ENCODE data around the gene SH3RF3. TPM values are rescaled to one million over a fixed set of nuclear protein-coding genes. Genes with fewer than 3 reads are reported as not detected.

Gene SH3RF3
- total RNA-seq, 1 experiment from 2014 or later = 21.7 TPM

- no TSS peak for BruUV-seq (replicated peaks)
- no peak for TF ChIP-seq CTCF (IDR thresholded peaks at IDR 0.05; ENCODE audit: unreplicated experiment)
- H3K36me3 Mint-ChIP-seq (ENCODE audit: insufficient read depth, unreplicated experiment) = peaks cover 7% of the 10 kb centered on the region
- CTCF ChIA-PET = interaction anchor here (1.4 kb wide), 1 partner anchor 29 kb away, joined by 7 read pairs; no protein-coding TSS in a partner anchor
- no peak overlapping the region for H3K27ac Mint-ChIP-seq (ENCODE audit: low read depth, unreplicated experiment)
- no peak for DNase-seq (ENCODE audit: unreplicated experiment)
- H3K27me3 Mint-ChIP-seq (ENCODE audit: insufficient read depth, unreplicated experiment) = no peaks in the 10 kb centered on the region
- no peak overlapping the region for H3K4me3 Mint-ChIP-seq (ENCODE audit: unreplicated experiment)
- no peaks in the 10 kb centered on the region for H3K4me1 Mint-ChIP-seq (ENCODE audit: insufficient read depth, unreplicated experiment)
- intact Hi-C loops (cut with micrococcal nuclease) = no loop called here
- H3K9me3 Mint-ChIP-seq (ENCODE audit: unreplicated experiment) = no peaks in the 10 kb centered on the region
- POLR2A ChIA-PET = no interaction called here
Measured at GRCh38 chr2:109481196-109481555, 352.2 kb downstream of the SH3RF3 start.

GRCh38 chr2:109481599-109481998 is 352.6 kb downstream of the SH3RF3 start:
- no peak for TF ChIP-seq CTCF (IDR thresholded peaks at IDR 0.05; ENCODE audit: unreplicated experiment)
- H3K27me3 Mint-ChIP-seq (ENCODE audit: insufficient read depth, unreplicated experiment) = no peaks in the 10 kb centered on the region
- no peak overlapping the region for H3K4me3 Mint-ChIP-seq (ENCODE audit: unreplicated experiment)
- no peak overlapping the region for H3K27ac Mint-ChIP-seq (ENCODE audit: low read depth, unreplicated experiment)
- ChIA-PET POLR2A (no interaction called here), CTCF (interaction anchor here (0.6 to 1.4 kb wide), 2 partner anchors 28 to 351 kb away, joined by 4 to 7 read pairs; no protein-coding TSS in a partner anchor)
- intact Hi-C loops (cut with micrococcal nuclease) = no loop called here
- no peak for DNase-seq (ENCODE audit: unreplicated experiment)
- no TSS peak for BruUV-seq (replicated peaks)
- H3K9me3 Mint-ChIP-seq (ENCODE audit: unreplicated experiment) = no peaks in the 10 kb centered on the region
- no peaks in the 10 kb centered on the region for H3K4me1 Mint-ChIP-seq (ENCODE audit: insufficient read depth, unreplicated experiment)
- peaks cover 7% of the 10 kb centered on the region for H3K36me3 Mint-ChIP-seq (ENCODE audit: insufficient read depth, unreplicated experiment)

- Mint-ChIP-seq H3K4me3 (ENCODE audit: unreplicated experiment) (no peak overlapping the region), H3K36me3 (ENCODE audit: insufficient read depth, unreplicated experiment) (peaks cover 7% of the 10 kb centered on the region), H3K9me3 (ENCODE audit: unreplicated experiment) (no peaks in the 10 kb centered on the region), H3K4me1 (ENCODE audit: insufficient read depth, unreplicated experiment) (no peaks in the 10 kb centered on the region), H3K27me3 (ENCODE audit: insufficient read depth, unreplicated experiment) (no peaks in the 10 kb centered on the region), H3K27ac (ENCODE audit: low read depth, unreplicated experiment) (no peak overlapping the region)
- POLR2A ChIA-PET = interaction anchor here (0.6 kb wide), 1 partner anchor 300 kb away, joined by 3 read pairs; no protein-coding TSS in a partner anchor
- CTCF ChIA-PET = interaction anchor here (0.6 to 1.0 kb wide), 2 partner anchors 71 to 200 kb away, joined by 3 read pairs; no protein-coding TSS in a partner anchor
- intact Hi-C loops (cut with micrococcal nuclease) = no loop called here
- no peak for DNase-seq (ENCODE audit: unreplicated experiment)
- no TSS peak for BruUV-seq (replicated peaks)
- no peak for TF ChIP-seq CTCF (IDR thresholded peaks at IDR 0.05; ENCODE audit: unreplicated experiment)
Measured at GRCh38 chr2:109482361-109482861, 353.4 kb downstream of the SH3RF3 start.

GRCh38 chr2:109486711-109487535 is 357.9 kb downstream of the SH3RF3 start:
- no peaks in the 10 kb centered on the region for H3K4me1 Mint-ChIP-seq (ENCODE audit: insufficient read depth, unreplicated experiment)
- H3K4me3 Mint-ChIP-seq (ENCODE audit: unreplicated experiment) = no peak overlapping the region
- DNase-seq (ENCODE audit: unreplicated experiment) = no peak
- no peak overlapping the region for H3K27ac Mint-ChIP-seq (ENCODE audit: low read depth, unreplicated experiment)
- no peak for TF ChIP-seq CTCF (IDR thresholded peaks at IDR 0.05; ENCODE audit: unreplicated experiment)
- ChIA-PET CTCF (no interaction called here), POLR2A (no interaction called here)
- BruUV-seq (replicated peaks) = no TSS peak
- no peaks in the 10 kb centered on the region for H3K36me3 Mint-ChIP-seq (ENCODE audit: insufficient read depth, unreplicated experiment)
- H3K9me3 Mint-ChIP-seq (ENCODE audit: unreplicated experiment) = no peaks in the 10 kb centered on the region
- no peaks in the 10 kb centered on the region for H3K27me3 Mint-ChIP-seq (ENCODE audit: insufficient read depth, unreplicated experiment)
- intact Hi-C loops (cut with micrococcal nuclease) = no loop called here
